GM19372 (cell line): ENCODE data around the gene AREL1.

ENCODE experiments used
- ATAC-seq: cut with Tn5 transposase; IDR thresholded peaks from one replicate; pipeline ENCODE4 v1.9.1; 2021; ENCODE audit warnings: mild to moderate bottlenecking, low read depth, moderate library complexity; ENCODE audit not compliant: unreplicated experiment

Gene AREL1

DNA sequence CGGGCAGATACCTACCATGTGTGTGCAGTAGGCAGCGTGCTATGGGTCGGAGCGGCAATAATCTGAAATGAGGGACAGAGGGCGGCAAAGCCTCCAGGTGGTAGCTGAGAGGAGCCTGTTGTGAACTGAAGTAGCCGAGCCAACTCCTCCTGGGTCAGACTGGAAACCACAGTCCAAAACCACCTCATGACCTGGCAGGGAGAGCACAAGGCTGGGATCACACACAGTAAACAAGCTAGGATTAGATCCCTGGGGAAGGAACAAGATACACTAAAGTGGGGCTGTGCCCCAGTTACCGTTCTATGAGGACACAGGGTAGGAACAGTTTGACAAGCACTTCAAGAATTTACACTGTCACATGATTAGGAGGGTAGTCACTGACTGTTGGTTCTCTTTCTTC lies 49.0 kb downstream of the AREL1 start:
- no peak for ATAC-seq

DNA sequence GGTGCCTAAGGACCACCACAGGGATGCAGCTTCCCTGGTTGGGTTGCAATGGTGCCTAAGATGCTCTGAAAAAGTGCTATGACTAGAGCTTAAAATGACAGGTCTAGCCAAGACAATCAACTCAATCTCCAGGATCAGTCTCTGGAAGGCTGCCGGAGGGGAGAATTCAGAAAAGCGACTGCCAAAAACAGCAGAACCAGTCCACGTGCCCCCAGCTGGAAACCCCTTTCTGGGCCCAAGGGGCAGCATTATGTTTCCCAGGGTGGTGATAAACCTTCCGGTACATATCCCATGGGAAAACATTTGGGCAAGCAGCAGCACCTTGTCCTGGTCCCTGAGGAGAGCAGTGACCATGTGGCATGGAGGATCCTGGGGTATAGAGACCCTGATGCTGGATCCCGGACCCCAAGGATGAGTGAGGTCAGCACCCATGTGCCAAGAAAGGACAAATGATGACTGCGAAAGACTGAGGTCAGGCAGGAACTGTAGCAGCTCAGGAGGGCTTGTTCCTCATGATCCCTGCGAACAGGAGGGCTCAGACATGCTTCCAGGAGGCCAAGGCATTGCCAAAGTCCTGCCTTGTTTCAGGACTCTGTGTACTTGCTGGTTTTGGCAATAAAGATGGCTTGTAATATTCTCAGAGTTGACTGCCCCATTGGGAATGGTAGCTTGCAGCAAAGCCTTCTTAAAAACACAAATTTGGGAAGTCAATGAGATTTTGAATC lies 51.0 kb downstream of the AREL1 start:
- ATAC-seq: no peak

DNA sequence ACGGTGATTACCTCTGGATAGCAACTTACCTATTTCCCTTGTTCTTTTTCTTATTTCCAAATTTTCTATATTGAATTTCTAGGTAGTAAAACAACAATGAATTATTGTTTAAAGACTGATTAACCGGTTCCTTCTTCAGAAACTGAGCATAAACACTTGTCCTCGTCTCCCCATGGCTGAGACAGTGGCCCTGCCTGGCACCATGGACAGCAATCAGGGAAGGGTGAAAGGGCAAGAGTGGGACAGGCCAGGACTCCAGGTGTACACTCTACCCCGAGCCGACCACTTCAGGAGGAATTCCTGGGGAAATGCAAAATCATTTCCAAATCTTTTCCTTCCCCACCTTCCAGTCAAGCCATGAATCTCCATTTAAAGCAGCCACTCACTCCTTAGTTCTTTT lies 52.0 kb downstream of the AREL1 start:
- ATAC-seq: no peak

- no peak for ATAC-seq
Measured at GRCh38 chr14:74660167-74660566, 52.7 kb downstream of the AREL1 start.

- no peak for ATAC-seq
Measured at GRCh38 chr14:74658535-74659131, 54.2 kb downstream of the AREL1 start.

DNA sequence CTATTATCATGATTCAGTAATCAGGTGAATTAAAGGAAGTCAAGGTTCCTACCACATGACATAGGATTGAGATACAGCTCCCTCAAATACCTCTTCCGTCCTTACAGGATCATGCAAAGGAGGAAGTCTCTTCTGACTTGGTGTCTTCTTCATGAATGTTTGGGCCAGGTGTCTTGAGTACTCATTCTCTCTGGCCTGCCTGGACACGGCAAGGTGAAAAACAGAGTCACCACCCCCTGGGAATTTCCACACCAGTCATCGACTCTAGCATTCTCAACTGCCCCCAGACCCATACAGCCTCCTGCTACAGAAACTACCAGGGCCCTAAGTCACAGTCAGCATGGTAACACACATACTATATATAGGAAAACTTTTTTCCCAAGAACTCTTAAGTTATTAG lies 55.9 kb downstream of the AREL1 start:
- no peak for ATAC-seq

- ATAC-seq: no peak
Measured at GRCh38 chr14:74655599-74656395, 57.1 kb downstream of the AREL1 start.

DNA sequence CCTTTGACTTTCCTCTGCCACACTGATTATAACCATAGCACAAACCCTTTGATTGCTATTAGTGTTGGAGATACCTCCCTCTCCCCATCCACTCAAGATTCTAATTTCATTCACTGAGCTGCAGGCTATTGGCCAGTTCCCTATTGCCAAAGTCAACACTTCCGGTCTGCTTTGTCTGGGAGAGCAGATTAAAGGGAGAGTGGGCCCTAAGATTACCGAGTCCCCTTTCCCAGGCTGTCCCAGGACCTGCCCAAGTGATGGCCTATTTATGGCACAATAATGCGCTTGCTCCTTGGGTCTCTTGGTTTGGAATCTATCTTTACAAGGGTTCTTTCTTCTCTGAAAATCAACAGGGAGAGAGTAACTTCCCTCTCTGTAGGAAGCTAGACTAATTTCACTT lies 57.9 kb downstream of the AREL1 start:
- ATAC-seq: no peak

- ATAC-seq: no peak
Measured at GRCh38 chr14:74653386-74654138, 59.3 kb downstream of the AREL1 start.

DNA sequence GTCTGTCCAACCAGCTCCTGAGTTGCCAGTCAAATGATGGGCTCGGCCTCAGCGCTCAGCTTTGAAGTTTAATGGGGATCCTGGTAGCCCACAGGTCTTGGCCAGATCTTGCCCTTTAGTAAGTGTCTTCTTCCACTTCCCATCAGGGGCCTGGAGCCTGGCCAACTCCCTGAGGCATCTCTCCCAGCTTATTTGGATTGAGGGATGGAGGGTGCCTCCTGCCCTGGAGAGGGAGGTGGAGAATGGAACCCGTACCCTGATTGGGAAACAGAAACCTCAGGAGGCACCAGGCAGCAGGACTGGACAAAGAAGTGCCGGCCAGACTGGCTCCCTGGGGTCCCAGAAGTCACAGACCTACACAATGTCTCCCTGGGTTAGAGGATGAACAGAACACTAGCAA lies 60.3 kb downstream of the AREL1 start:
- no peak for ATAC-seq

- ATAC-seq: no peak
Measured at GRCh38 chr14:74650927-74651686, 61.8 kb downstream of the AREL1 start.

DNA sequence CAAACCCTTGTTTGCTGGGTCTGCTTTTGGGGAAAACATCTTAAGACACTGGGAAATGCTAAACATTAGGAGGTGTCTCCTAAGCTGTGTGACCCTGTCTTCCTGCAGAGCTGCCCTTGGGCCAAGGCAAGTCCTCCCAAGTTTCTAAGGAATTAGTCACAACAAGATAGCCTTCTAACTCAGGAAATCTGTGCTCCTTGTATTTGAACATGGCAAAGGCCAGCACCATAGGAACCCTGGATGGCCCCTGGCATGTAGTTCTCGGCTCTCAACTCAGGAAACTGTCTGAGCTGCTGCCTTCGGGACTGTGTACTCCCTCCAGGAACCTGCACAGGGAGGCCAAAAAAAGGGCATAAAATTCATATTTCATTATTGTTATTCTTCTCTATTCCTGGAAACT lies 63.2 kb downstream of the AREL1 start:
- ATAC-seq: no peak

GRCh38 chr14:74649167-74649566 lies 63.7 kb downstream of the AREL1 start:
- ATAC-seq: no peak

DNA sequence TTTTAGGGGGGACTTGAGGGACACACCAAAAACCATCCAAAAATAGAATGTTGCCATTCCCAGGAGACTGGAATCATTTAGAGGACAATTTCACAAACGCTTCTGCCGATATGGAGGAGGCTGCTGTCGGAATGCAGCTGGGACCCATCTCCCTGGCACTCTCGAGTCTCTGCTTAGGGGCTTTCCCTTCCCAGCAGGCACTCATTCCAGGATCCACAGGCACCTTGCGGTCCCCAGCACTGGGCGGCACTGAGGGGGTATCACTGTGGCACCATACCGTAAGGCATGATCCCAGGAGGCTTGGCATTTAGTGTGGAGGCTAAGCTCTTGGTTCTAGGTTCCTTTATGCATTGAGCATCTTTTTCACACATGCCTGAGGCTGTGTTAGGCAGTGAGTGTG lies 64.3 kb downstream of the AREL1 start:
- no peak for ATAC-seq

GRCh38 chr14:74647678-74648461 lies 65.0 kb downstream of the AREL1 start:
- ATAC-seq: no peak

DNA sequence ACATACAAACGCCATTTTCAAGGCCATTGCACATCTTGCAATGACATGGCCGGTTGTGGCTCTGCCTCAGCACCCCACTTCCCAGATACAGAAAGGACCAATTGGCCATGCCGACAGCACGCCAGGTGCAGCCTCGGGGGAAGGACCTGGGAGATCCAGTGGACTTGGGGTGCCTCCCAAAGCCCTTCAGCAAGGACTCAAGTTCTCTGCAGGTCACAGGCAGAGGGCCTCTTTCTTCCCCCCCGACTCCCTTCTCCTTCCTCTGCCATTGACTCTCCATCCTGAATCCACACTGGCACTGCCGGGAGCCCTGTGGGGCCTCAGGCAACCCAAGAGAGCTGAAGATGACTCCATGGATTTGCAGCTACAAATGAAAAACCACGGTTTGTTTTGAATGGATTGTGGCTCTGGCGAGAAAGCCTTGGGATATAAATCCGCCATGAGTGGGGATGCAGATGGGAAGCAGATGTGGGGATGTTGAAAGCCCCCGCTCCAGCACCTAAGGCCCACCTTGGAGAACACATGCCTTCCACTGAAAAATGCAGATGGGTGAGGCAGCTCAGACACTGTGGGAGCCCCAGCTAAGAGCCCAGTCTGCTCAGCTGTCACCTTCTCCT lies 65.7 kb downstream of the AREL1 start:
- ATAC-seq: no peak

GRCh38 chr14:74645756-74646470 lies 67.0 kb downstream of the AREL1 start:
- no peak for ATAC-seq

DNA sequence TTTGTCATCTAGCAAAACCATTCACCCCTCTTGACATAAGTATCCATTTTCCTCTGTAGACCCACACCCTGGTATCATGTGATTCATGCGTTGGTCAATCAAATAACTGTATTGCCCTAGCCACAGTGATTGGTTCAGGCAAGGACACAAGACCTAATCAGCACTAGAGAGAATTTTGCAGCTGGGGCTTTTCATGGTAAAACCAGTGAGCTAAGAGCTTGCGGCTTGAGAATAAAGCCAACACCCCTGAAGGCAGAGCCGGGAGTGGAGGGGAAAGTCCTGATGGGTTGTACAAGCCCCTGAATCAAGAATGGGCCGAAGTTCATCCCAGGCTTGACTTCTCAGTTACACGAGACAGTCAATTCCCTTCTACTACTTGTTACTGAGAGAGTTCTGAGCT lies 67.6 kb downstream of the AREL1 start:
- ATAC-seq: no peak
